H9 (cell line): ENCODE results near the gene PIBF1. TPM values are rescaled to one million over a fixed set of nuclear protein-coding genes. Genes with fewer than 3 reads are reported as not detected.

Experiments
- DNase-seq: peaks from one replicate; pipeline ENCODE4 v3.0.0-alpha.2; 2017
- H2AFZ ChIP-seq: one replicate; pipeline ENCODE4 v1.6.1; 2013; ENCODE audit warnings: mild to moderate bottlenecking, low read length, control low read depth, moderate library complexity
- H2AK5ac ChIP-seq: 2 replicates; pipeline ENCODE4 v1.6.1; 2013; ENCODE audit warnings: low read length, control low read depth, mixed read lengths; ENCODE audit not compliant: insufficient read length
- H2BK120ac ChIP-seq: one replicate; pipeline ENCODE4 v1.6.1; 2013; ENCODE audit warnings: low read depth, mild to moderate bottlenecking, low read length, control low read depth, inconsistent platforms; ENCODE audit not compliant: poor library complexity, severe bottlenecking
- H2BK12ac ChIP-seq: 2 replicates; pipeline ENCODE4 v1.6.1; 2013; ENCODE audit warnings: low read length, control low read depth, mixed read lengths, low read depth; ENCODE audit not compliant: insufficient read length
- H2BK15ac ChIP-seq: 2 replicates; pipeline ENCODE4 v1.6.1; 2013; ENCODE audit warnings: low read depth, low read length, control low read depth
- H2BK20ac ChIP-seq: one replicate; pipeline ENCODE4 v1.6.1; 2013; ENCODE audit warnings: low read depth, mild to moderate bottlenecking, low read length, control low read depth, inconsistent platforms; ENCODE audit not compliant: poor library complexity, severe bottlenecking
- H2BK5ac ChIP-seq: 2 replicates; pipeline ENCODE4 v1.6.1; 2013; ENCODE audit warnings: low read length, control low read depth, mixed read lengths; ENCODE audit not compliant: insufficient read length
- H3K14ac ChIP-seq: 2 replicates; pipeline ENCODE4 v1.6.1; 2013; ENCODE audit warnings: low read length, control low read depth; ENCODE audit not compliant: insufficient read depth
- H3K18ac ChIP-seq: 2 replicates; pipeline ENCODE4 v1.6.1; 2013; ENCODE audit warnings: low read depth, mild to moderate bottlenecking, mixed read lengths, low read length, control low read depth; ENCODE audit not compliant: insufficient read length
- H3K23ac ChIP-seq: 2 replicates; pipeline ENCODE4 v1.6.1; 2013; ENCODE audit warnings: low read length, control low read depth, mixed read lengths, low read depth; ENCODE audit not compliant: insufficient read length
- H3K23me2 ChIP-seq: 2 replicates; pipeline ENCODE4 v1.6.1; 2013; ENCODE audit warnings: low read depth, mild to moderate bottlenecking, mixed read lengths, low read length, control low read depth; ENCODE audit not compliant: insufficient read length, poor library complexity, severe bottlenecking
- H3K27ac ChIP-seq: 2 replicates; pipeline ENCODE4 v1.5.1; 2013; ENCODE audit warnings: low read length, control low read depth, mixed read lengths, low read depth; ENCODE audit not compliant: insufficient read length
- H3K27me3 ChIP-seq: 2 replicates; pipeline ENCODE4 v1.6.1; 2013; ENCODE audit warnings: low read length, control low read depth, inconsistent platforms; ENCODE audit not compliant: insufficient read depth
- H3K4ac ChIP-seq: 2 replicates; pipeline ENCODE4 v1.6.1; 2013; ENCODE audit warnings: low read depth, mild to moderate bottlenecking, control low read depth, inconsistent platforms, low read length, moderate library complexity
- H3K4me1 ChIP-seq: 2 replicates; pipeline ENCODE4 v1.6.1; 2013; ENCODE audit warnings: low read length, control low read depth, inconsistent platforms; ENCODE audit not compliant: insufficient read depth
- H3K4me2 ChIP-seq: 2 replicates; pipeline ENCODE4 v1.6.1; 2013; ENCODE audit warnings: low read length, control low read depth, mixed read lengths; ENCODE audit not compliant: insufficient read length, insufficient read depth
- H3K56ac ChIP-seq: 2 replicates; pipeline ENCODE4 v1.6.1; 2013; ENCODE audit warnings: low read depth, mild to moderate bottlenecking, mixed read lengths, low read length, control low read depth; ENCODE audit not compliant: insufficient read length
- H3K79me1 ChIP-seq: 2 replicates; pipeline ENCODE4 v1.6.1; 2013; ENCODE audit warnings: low read depth, mild to moderate bottlenecking, moderate library complexity, low read length, control low read depth, inconsistent platforms; ENCODE audit not compliant: insufficient read depth, poor library complexity, severe bottlenecking
- H3K79me2 ChIP-seq: 2 replicates; pipeline ENCODE4 v1.6.1; 2013; ENCODE audit warnings: low read length, control low read depth, inconsistent platforms; ENCODE audit not compliant: insufficient read depth
- H3K9ac ChIP-seq: 2 replicates; pipeline ENCODE4 v1.6.1; 2013; ENCODE audit warnings: low read length, control low read depth, mixed read lengths; ENCODE audit not compliant: insufficient read length; ENCODE audit errors: extremely low read depth
- H3K9me3 ChIP-seq: one replicate; pipeline ENCODE4 v1.6.1; 2013; ENCODE audit warnings: low read depth, low read length, inconsistent platforms; ENCODE audit not compliant: control insufficient read depth
- H3T11ph ChIP-seq: one replicate; pipeline ENCODE4 v1.6.1; 2013; ENCODE audit warnings: mild to moderate bottlenecking, low read length, control low read depth, inconsistent platforms
- H4K20me1 ChIP-seq: one replicate; pipeline ENCODE4 v1.6.1; 2013; ENCODE audit not compliant: control insufficient read depth, insufficient read length, insufficient read depth
- H4K5ac ChIP-seq: 2 replicates; pipeline ENCODE4 v1.6.1; 2013; ENCODE audit warnings: low read depth, mild to moderate bottlenecking, mixed read lengths, low read length, control low read depth; ENCODE audit not compliant: insufficient read length
- H4K8ac ChIP-seq: replicated peaks from 2 replicates; pipeline ENCODE4 v1.6.1; 2013; ENCODE audit warnings: low read length, control low read depth, mixed read lengths, low read depth; ENCODE audit not compliant: insufficient read length
- H4K91ac ChIP-seq: 2 replicates; pipeline ENCODE4 v1.6.1; 2013; ENCODE audit warnings: low read depth, mild to moderate bottlenecking, moderate library complexity, mixed read lengths, low read length, control low read depth; ENCODE audit not compliant: insufficient read length
- H3K27ac Mint-ChIP-seq, 3 experiments: 2 replicates in 2 of 3; 3 replicates in 1 of 3; pipeline ENCODE4 v1.8.0; 2020 to 2021; ENCODE audit warnings: mixed read lengths in 3 of 3, mild to moderate bottlenecking in 1 of 3, moderate library complexity in 1 of 3
- H3K27me3 Mint-ChIP-seq: 2 replicates; pipeline ENCODE4 v1.8.0; 2021; ENCODE audit warnings: low read depth, mild to moderate bottlenecking, moderate library complexity, mixed read lengths
- H3K36me3 Mint-ChIP-seq, 3 experiments: 2 replicates in 2 of 3; 3 replicates in 1 of 3; pipeline ENCODE4 v1.8.0; 2020 to 2021; ENCODE audit warnings: low read depth in 3 of 3, mixed read lengths in 3 of 3; ENCODE audit not compliant: insufficient read depth in 1 of 3
- H3K4me1 Mint-ChIP-seq, 2 experiments: 2 replicates each; pipeline ENCODE4 v1.8.0; 2020; ENCODE audit warnings: mixed read lengths in 2 of 2
- H3K4me3 Mint-ChIP-seq, 2 experiments: 2 replicates in 1 of 2; 3 replicates in 1 of 2; pipeline ENCODE4 v1.8.0; 2020 to 2021; ENCODE audit warnings: mild to moderate bottlenecking in 2 of 2, mixed read lengths in 2 of 2, moderate library complexity in 1 of 2
- H3K9me3 Mint-ChIP-seq, 2 experiments: 2 replicates in 1 of 2; 3 replicates in 1 of 2; pipeline ENCODE4 v1.8.0; 2020; ENCODE audit warnings: mild to moderate bottlenecking in 2 of 2, mixed read lengths in 2 of 2, moderate library complexity in 1 of 2
- CTCF ChIP-seq: fragments of 200-600 bp; sonication (generic); conservative IDR thresholded peaks from 3 replicates; pipeline ENCODE4 v1.8.0; 2021; ENCODE audit warnings: antibody characterized with exemption, mild to moderate bottlenecking
- total RNA-seq: library from RNA; stranded (reverse); gene quantifications from 2 replicates; pipeline ENCODE4 v1.2.1, GENCODE V29; 2021

The PIBF1 gene
- total RNA-seq, 1 experiment from 2014 or later = 12.7 TPM

GRCh38 chr13:72960541-72960940 lies 178.6 kb downstream of the PIBF1 start:
- H2BK12ac ChIP-seq = no peak overlapping the region
- H3K27me3 ChIP-seq = no peaks in the 10 kb centered on the region
- no peaks in the 10 kb centered on the region for H3K79me2 ChIP-seq
- peaks cover 10 to 12% of the 10 kb centered on the region in 2 experiments for H3K4me1 Mint-ChIP-seq
- peaks cover 2% of the 10 kb centered on the region; the same call in 1 of the 2 replicates for H3K4me1 ChIP-seq
- 0 out of 5 replicates have a peak, but pooled peaks cover 0 to 3% of the 10 kb centered on the region in 2 experiments for H3K9me3 Mint-ChIP-seq
- no peak overlapping the region for H2BK5ac ChIP-seq
- H3K9ac ChIP-seq = no peak overlapping the region
- H3T11ph ChIP-seq = no peak overlapping the region
- no peak overlapping the region for H2AK5ac ChIP-seq
- no peaks in the 10 kb centered on the region for H3K23me2 ChIP-seq
- H4K91ac ChIP-seq = no peak overlapping the region
- no peak overlapping the region for H3K14ac ChIP-seq
- no peak overlapping the region for H4K8ac ChIP-seq
- no peaks in the 10 kb centered on the region for H3K79me1 ChIP-seq
- TF ChIP-seq CTCF = no peak
- H3K27me3 Mint-ChIP-seq = no peaks in the 10 kb centered on the region
- no peaks in the 10 kb centered on the region for H4K20me1 ChIP-seq
- H4K5ac ChIP-seq = no peak overlapping the region
- H3K23ac ChIP-seq = no peak overlapping the region
- no peak overlapping the region for H2BK120ac ChIP-seq
- no peak overlapping the region for H3K27ac ChIP-seq
- no peak overlapping the region for H2BK20ac ChIP-seq
- no peak overlapping the region for H3K56ac ChIP-seq
- no peaks in the 10 kb centered on the region for H3K9me3 ChIP-seq
- H3K4me3 Mint-ChIP-seq = no peak overlapping the region
- H2BK15ac ChIP-seq = no peak overlapping the region
- DNase-seq = no peak
- no peak overlapping the region for H3K18ac ChIP-seq
- H3K36me3 Mint-ChIP-seq = peaks cover 9 to 10% (median 9%) of the 10 kb centered on the region in 3 experiments; a peak in 6 of 7 replicates
- H2AFZ ChIP-seq = no peak overlapping the region
- peak overlapping the region; percentile 8 for H3K4me2 ChIP-seq
- H3K4ac ChIP-seq = no peak overlapping the region
- peak overlapping the region; percentile 57 to 60 (median 58); a peak in 4 of 7 replicates for H3K27ac Mint-ChIP-seq
